GM23338 (cell line): ENCODE results near the gene CHMP4A. TPM values are rescaled to one million over a fixed set of nuclear protein-coding genes. Genes with fewer than 3 reads are reported as not detected.

Experiments
- ATAC-seq: fragments of 200-7000 bp; cut with Tn5 transposase; 3 replicates; pipeline ENCODE4 v1.9.1; 2020
- DNase-seq: peaks from one replicate; pipeline ENCODE4 v3.0.0-alpha.2; 2015; ENCODE audit warnings: low spot score
- H2AFZ ChIP-seq: fragments of 200-600 bp; sonication (generic); 2 replicates; pipeline ENCODE4 v1.8.0; 2016; ENCODE audit warnings: antibody characterized with exemption, mild to moderate bottlenecking, moderate library complexity
- H3F3A ChIP-seq: fragments of 200-600 bp; sonication (generic); replicated peaks from 2 replicates; pipeline ENCODE4 v1.8.0; 2017; ENCODE audit warnings: antibody characterized with exemption, mixed run types, low read depth
- H3K27ac ChIP-seq: fragments of 200-600 bp; sonication (generic); 2 replicates; pipeline ENCODE4 v1.6.1; 2016; ENCODE audit warnings: low read depth
- H3K27me3 ChIP-seq: fragments of 200-600 bp; sonication (generic); 2 replicates; pipeline ENCODE4 v1.8.0; 2016; ENCODE audit warnings: mild to moderate bottlenecking, mixed run types, moderate library complexity; ENCODE audit not compliant: insufficient read depth
- H3K36me3 ChIP-seq: fragments of 200-600 bp; sonication (generic); 2 replicates; pipeline ENCODE4 v1.8.0; 2016; ENCODE audit warnings: mild to moderate bottlenecking; ENCODE audit not compliant: insufficient read depth
- H3K4me1 ChIP-seq: fragments of 200-600 bp; sonication (generic); 2 replicates; pipeline ENCODE4 v1.8.0; 2016; ENCODE audit warnings: mild to moderate bottlenecking, moderate library complexity; ENCODE audit not compliant: insufficient read depth
- H3K4me2 ChIP-seq: fragments of 200-600 bp; sonication (generic); 2 replicates; pipeline ENCODE4 v1.7.1; 2017; ENCODE audit warnings: mixed run types
- H3K4me3 ChIP-seq: fragments of 200-600 bp; sonication (generic); 2 replicates; pipeline ENCODE4 v1.6.1; 2016; ENCODE audit warnings: mixed run types
- H3K79me2 ChIP-seq: fragments of 200-600 bp; sonication (generic); replicated peaks from 2 replicates; pipeline ENCODE4 v1.8.0; 2017; ENCODE audit warnings: mild to moderate bottlenecking; ENCODE audit not compliant: insufficient read depth
- H3K9me2 ChIP-seq: fragments of 200-600 bp; sonication (generic); 2 replicates; pipeline ENCODE4 v1.8.0; 2017; ENCODE audit not compliant: insufficient read depth
- H4K20me1 ChIP-seq: fragments of 200-600 bp; sonication (generic); replicated peaks from 2 replicates; pipeline ENCODE4 v1.8.0; 2017; ENCODE audit warnings: mild to moderate bottlenecking; ENCODE audit not compliant: insufficient read depth
- H3K27ac Mint-ChIP-seq: 2 replicates; pipeline ENCODE4 v1.8.0; 2020; ENCODE audit warnings: inconsistent platforms, mild to moderate bottlenecking, moderate library complexity, mixed read lengths
- H3K27me3 Mint-ChIP-seq: 3 replicates; pipeline ENCODE4 v1.8.0; 2022; ENCODE audit warnings: low read depth, mild to moderate bottlenecking, moderate library complexity, mixed read lengths, inconsistent platforms; ENCODE audit not compliant: insufficient read depth, poor library complexity
- H3K36me3 Mint-ChIP-seq: 3 replicates; pipeline ENCODE4 v1.8.0; 2021; ENCODE audit warnings: low read depth, mild to moderate bottlenecking, inconsistent platforms, moderate library complexity, mixed read lengths
- H3K4me1 Mint-ChIP-seq: 3 replicates; pipeline ENCODE4 v1.8.0; 2020; ENCODE audit warnings: mild to moderate bottlenecking, inconsistent platforms, mixed read lengths
- H3K4me3 Mint-ChIP-seq: 3 replicates; pipeline ENCODE4 v1.8.0; 2021; ENCODE audit warnings: moderate library complexity, mild to moderate bottlenecking, inconsistent platforms, mixed read lengths
- H3K9me3 Mint-ChIP-seq: 3 replicates; pipeline ENCODE4 v1.8.0; 2020; ENCODE audit warnings: moderate library complexity, mild to moderate bottlenecking, inconsistent platforms, mixed read lengths
- EZH2 ChIP-seq: fragments of 200-600 bp; sonication (generic); IDR thresholded peaks from one replicate; pipeline ENCODE4 v1.8.0; 2017; ENCODE audit warnings: antibody characterized with exemption, mild to moderate bottlenecking, low read depth; ENCODE audit not compliant: unreplicated experiment
- REST ChIP-seq: IDR thresholded peaks from one replicate; pipeline ENCODE4 v1.6.1; 2018; ENCODE audit warnings: antibody characterized with exemption; ENCODE audit not compliant: unreplicated experiment
- polyA plus RNA-seq: library from polyadenylated mRNA; unstranded; fragments of >200 nt; fragmentation: Nextera tagmentation; extraction: Ambion mirVana; gene quantifications from 2 replicates; pipeline ENCODE4 v1.2.1, GENCODE V29; 2016
- total RNA-seq: library from RNA; depleted of rRNA; stranded (reverse); fragments of >200 nt; shearing (Covaris generic); gene quantifications from 2 replicates; pipeline ENCODE4 v1.2.3, GENCODE V29; 2014
- TF ChIP-seq, protein P1 (sequence below): fragments of 250-450 bp; sonication (Bioruptor Pico); IDR thresholded peaks from 2 replicates; pipeline ENCODE4 v1.5.0; 2020; ENCODE audit warnings: mild to moderate bottlenecking, moderate library complexity
- TF ChIP-seq, protein P2 (sequence below): IDR thresholded peaks from 2 replicates; pipeline ENCODE4 v1.6.1; 2016; ENCODE audit warnings: antibody characterized with exemption

The CHMP4A gene
- total and polyA plus RNA-seq, 2 experiments from 2014 or later = 19.3 to 36.9 TPM

GRCh38 chr14:24254630-24255392 lies 41.5 kb upstream of the CHMP4A start (continued):
- TF ChIP-seq, protein P1, sequence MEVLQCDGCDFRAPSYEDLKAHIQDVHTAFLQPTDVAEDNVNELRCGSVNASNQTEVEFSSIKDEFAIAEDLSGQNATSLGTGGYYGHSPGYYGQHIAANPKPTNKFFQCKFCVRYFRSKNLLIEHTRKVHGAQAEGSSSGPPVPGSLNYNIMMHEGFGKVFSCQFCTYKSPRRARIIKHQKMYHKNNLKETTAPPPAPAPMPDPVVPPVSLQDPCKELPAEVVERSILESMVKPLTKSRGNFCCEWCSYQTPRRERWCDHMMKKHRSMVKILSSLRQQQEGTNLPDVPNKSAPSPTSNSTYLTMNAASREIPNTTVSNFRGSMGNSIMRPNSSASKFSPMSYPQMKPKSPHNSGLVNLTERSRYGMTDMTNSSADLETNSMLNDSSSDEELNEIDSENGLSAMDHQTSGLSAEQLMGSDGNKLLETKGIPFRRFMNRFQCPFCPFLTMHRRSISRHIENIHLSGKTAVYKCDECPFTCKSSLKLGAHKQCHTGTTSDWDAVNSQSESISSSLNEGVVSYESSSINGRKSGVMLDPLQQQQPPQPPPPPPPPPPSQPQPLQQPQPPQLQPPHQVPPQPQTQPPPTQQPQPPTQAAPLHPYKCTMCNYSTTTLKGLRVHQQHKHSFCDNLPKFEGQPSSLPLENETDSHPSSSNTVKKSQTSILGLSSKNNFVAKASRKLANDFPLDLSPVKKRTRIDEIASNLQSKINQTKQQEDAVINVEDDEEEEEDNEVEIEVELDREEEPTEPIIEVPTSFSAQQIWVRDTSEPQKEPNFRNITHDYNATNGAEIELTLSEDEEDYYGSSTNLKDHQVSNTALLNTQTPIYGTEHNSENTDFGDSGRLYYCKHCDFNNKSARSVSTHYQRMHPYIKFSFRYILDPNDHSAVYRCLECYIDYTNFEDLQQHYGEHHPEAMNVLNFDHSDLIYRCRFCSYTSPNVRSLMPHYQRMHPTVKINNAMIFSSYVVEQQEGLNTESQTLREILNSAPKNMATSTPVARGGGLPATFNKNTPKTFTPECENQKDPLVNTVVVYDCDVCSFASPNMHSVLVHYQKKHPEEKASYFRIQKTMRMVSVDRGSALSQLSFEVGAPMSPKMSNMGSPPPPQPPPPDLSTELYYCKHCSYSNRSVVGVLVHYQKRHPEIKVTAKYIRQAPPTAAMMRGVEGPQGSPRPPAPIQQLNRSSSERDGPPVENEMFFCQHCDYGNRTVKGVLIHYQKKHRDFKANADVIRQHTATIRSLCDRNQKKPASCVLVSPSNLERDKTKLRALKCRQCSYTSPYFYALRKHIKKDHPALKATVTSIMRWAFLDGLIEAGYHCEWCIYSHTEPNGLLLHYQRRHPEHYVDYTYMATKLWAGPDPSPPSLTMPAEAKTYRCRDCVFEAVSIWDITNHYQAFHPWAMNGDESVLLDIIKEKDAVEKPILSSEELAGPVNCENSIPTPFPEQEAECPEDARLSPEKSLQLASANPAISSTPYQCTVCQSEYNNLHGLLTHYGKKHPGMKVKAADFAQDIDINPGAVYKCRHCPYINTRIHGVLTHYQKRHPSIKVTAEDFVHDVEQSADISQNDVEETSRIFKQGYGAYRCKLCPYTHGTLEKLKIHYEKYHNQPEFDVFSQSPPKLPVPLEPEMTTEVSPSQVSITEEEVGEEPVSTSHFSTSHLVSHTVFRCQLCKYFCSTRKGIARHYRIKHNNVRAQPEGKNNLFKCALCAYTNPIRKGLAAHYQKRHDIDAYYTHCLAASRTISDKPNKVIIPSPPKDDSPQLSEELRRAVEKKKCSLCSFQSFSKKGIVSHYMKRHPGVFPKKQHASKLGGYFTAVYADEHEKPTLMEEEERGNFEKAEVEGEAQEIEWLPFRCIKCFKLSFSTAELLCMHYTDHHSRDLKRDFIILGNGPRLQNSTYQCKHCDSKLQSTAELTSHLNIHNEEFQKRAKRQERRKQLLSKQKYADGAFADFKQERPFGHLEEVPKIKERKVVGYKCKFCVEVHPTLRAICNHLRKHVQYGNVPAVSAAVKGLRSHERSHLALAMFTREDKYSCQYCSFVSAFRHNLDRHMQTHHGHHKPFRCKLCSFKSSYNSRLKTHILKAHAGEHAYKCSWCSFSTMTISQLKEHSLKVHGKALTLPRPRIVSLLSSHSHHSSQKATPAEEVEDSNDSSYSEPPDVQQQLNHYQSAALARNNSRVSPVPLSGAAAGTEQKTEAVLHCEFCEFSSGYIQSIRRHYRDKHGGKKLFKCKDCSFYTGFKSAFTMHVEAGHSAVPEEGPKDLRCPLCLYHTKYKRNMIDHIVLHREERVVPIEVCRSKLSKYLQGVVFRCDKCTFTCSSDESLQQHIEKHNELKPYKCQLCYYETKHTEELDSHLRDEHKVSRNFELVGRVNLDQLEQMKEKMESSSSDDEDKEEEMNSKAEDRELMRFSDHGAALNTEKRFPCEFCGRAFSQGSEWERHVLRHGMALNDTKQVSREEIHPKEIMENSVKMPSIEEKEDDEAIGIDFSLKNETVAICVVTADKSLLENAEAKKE (CRISPR knock-in tag) = no peak

- no peak overlapping the region for H3K27ac ChIP-seq
- H3K27me3 ChIP-seq = no peaks in the 10 kb centered on the region
- H3K9me3 Mint-ChIP-seq = no peaks in the 10 kb centered on the region
- peaks cover 14% of the 10 kb centered on the region for H3K27me3 Mint-ChIP-seq
- no peaks in the 10 kb centered on the region for H3K36me3 ChIP-seq
- H3K4me1 ChIP-seq = no peaks in the 10 kb centered on the region
- no peaks in the 10 kb centered on the region for H3K36me3 Mint-ChIP-seq
- no peak overlapping the region for H3K4me3 ChIP-seq
- H3K4me2 ChIP-seq = no peak overlapping the region
- peaks cover 2% of the 10 kb centered on the region; the same call in 2 of the 3 replicates for H3K4me1 Mint-ChIP-seq
- no peaks in the 10 kb centered on the region for H4K20me1 ChIP-seq
- H3K9me2 ChIP-seq = no peaks in the 10 kb centered on the region
- no peaks in the 10 kb centered on the region for H3F3A ChIP-seq
- H3K79me2 ChIP-seq = no peaks in the 10 kb centered on the region
- no peak for DNase-seq
- no peak overlapping the region for H3K27ac Mint-ChIP-seq
- ATAC-seq = no peak
- no peak overlapping the region for H2AFZ ChIP-seq
- no peak overlapping the region for H3K4me3 Mint-ChIP-seq
- no peak for TF ChIP-seq EZH2
- TF ChIP-seq, protein P2, sequence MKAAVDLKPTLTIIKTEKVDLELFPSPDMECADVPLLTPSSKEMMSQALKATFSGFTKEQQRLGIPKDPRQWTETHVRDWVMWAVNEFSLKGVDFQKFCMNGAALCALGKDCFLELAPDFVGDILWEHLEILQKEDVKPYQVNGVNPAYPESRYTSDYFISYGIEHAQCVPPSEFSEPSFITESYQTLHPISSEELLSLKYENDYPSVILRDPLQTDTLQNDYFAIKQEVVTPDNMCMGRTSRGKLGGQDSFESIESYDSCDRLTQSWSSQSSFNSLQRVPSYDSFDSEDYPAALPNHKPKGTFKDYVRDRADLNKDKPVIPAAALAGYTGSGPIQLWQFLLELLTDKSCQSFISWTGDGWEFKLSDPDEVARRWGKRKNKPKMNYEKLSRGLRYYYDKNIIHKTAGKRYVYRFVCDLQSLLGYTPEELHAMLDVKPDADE = no peak
- no peak for TF ChIP-seq REST
These were observed 40.6 kb upstream of the CHMP4A start for GRCh38 chr14:24253936-24254335.
